ENCODE results near the gene EIF4E2.

Gene EIF4E2

DNA sequence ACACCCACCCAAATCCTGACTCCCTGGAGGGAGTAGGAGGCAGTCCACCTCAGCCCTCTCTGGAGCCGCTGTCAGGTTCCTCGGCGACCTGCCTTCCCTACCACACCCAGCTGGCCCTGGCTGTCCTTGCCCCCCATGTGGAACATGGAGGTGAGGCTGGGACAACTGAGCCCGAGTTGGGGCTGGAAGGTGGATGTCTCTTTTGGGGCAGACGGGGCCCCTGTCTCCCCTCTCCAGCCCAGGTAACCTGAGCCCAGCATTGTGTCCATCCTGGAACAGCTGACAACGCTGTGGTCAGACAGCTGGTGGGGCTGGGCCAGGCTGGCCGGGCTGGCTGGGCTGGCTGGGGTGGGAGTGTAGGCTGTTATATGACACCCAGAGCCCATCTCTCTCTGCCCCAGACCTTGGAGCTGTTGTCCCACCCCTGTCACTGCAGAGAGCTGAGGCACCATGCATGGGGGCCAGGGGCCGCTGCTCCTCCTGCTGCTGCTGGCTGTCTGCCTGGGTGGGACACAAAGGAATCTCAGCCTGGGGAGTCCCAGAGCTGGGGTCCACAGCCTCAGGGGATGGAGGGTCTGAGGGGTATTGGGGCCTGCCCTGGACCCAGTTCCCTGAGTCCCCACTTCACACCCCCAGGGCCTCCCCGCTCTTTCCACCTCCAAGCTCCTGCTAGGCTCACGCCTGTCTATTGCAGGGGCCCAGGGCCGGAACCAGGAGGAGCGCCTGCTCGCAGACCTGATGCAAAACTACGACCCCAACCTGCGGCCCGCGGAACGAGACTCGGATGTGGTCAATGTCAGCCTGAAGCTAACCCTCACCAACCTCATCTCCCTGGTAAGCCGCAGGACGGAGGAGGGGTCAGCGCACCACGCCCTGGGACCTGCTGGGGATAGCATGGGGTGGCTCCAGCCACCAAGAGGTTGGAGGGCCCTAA, 10.9 kb upstream of the EIF4E2 start, which contains the start of gene CHRNG:
CHRNG (plus strand) TSS at position 395 of the 934 bp plus-strand sequence; CDS start at position 451, 56 bp downstream.
- DNase-seq, result no peak

DNA sequence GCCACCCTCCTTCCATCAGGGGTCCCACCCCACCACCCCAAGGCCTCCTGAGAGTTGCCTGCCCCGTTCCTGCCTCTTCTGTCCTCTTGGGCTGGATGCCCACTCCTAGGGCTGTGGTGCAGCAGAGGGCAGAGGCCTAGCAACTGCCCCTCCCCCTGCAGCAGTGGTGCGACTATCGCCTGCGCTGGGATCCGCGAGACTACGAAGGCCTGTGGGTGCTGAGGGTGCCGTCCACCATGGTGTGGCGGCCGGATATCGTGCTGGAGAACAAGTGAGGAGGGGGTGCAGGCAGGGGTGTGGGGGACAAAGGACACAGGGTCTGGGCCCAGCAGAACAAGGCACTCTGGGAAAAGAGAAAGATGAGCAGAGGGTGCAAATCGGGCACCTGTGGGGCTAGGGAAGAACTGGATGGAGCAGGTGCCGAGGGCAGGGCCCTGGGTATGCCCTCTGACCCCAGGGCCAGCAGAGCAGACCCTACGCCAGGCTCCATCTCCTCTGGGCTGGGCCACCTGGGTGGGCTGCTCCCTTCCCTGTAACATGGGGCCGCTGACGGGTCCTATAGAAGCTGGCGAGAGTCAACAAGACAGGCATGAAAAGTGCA, 9.9 kb upstream of the EIF4E2 start:
- DNase-seq, result no peak

DNA sequence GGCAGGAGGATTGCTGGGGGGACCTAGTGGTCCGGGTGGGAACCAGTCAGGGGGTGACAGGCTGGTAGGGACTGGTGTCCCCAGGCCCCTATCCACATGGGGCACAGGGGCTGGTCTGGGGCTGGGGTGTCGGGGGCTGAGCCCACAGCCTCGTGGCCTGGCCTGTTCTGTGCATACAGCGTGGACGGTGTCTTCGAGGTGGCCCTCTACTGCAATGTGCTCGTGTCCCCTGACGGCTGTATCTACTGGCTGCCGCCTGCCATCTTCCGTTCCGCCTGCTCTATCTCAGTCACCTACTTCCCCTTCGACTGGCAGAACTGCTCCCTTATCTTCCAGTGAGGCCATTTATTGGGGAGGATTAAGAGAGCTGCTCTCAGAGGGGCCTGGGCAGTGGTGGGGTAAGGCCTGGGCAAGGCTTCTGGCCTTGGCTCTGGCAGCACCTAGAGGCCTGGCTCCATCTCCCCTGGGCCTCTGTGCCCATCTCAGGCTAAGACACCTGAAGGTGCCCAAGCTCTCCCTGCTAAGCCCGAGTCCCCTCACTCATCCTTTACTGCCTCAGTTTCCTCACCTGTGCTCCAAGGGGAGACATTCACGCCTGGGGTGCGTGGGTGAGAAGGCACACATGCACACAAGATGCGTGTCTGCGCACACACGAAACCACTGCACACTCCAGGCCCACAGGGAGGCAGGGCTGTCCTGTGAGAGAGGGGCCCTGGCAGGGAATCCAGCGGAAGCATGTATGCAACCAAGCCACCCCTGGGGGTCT, 9.1 kb upstream of the EIF4E2 start:
- no peak for DNase-seq

DNA sequence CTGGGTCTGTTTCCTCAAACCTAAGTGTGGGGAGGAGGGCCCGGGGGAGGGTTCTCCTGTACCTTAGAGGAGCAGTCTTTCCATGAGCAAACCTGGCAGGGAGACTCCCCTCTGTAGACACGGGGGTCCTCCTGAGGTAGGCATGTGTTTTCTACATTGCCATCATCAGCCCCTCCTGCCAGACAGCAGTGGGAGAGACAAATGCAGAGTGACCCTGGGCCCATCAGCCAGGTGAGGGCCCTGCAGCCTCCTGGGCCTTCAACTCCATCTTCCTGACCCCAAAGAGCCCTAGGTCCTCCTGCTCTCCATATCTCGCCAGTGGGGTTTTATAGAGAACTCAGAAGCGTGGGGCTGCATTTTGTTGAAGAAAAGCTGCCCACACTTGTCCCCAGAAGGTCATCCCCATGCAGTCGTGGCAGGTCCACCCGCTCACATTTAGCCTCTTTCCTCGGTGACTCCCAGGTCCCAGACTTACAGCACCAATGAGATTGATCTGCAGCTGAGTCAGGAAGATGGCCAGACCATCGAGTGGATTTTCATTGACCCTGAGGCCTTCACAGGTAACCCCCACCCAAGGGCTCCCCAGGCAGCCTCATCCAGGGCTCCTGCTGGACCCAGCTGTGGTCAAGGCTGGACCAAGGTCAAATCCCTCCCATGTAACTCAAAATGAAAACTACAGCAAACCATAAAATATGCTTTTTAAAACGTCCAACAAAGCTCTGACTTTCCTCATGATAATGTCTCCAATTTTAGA, 8.4 kb upstream of the EIF4E2 start:
- DNase-seq, result no peak

DNA sequence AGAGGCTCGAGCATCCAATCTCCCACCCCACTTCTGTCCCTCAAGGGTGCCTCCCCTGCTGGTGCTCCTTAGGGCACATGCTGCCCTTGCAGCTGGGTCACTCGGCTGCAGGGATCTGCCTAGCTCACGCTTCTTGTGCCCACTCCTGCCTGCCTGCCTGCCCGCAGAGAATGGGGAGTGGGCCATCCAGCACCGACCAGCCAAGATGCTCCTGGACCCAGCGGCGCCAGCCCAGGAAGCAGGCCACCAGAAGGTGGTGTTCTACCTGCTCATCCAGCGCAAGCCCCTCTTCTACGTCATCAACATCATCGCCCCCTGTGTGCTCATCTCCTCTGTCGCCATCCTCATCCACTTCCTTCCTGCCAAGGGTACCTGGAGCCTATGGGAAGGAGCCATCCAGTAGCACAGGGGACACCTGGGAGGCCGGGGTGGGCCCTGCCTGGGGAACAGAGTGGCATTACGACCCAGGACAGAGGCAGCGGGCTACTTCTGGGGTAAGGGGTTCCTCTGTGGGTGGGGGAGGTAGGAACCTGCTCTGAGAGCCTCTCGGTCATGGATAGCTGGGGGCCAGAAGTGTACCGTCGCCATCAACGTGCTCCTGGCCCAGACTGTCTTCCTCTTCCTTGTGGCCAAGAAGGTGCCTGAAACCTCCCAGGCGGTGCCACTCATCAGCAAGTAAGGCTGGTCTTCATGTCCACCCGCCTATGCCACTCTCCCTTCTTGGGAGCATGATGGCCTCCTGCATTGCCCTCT, 7.6 kb upstream of the EIF4E2 start:
- no peak for DNase-seq

DNA sequence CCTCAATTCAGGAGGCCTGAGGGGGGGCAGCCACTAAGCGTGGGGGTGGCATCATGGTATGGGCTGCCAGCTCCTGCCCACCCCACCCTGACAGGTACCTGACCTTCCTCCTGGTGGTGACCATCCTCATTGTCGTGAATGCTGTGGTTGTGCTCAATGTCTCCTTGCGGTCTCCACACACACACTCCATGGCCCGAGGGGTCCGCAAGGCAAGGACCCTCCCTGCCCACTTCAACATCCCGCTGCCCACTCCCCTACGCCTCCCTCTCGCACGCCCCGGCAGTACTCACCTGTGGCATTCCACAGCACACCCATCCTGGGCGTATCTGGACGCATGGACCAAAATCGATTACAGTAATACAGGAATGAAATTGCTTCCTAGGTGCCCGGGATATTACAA, 7.0 kb upstream of the EIF4E2 start:
- no peak for DNase-seq

DNA sequence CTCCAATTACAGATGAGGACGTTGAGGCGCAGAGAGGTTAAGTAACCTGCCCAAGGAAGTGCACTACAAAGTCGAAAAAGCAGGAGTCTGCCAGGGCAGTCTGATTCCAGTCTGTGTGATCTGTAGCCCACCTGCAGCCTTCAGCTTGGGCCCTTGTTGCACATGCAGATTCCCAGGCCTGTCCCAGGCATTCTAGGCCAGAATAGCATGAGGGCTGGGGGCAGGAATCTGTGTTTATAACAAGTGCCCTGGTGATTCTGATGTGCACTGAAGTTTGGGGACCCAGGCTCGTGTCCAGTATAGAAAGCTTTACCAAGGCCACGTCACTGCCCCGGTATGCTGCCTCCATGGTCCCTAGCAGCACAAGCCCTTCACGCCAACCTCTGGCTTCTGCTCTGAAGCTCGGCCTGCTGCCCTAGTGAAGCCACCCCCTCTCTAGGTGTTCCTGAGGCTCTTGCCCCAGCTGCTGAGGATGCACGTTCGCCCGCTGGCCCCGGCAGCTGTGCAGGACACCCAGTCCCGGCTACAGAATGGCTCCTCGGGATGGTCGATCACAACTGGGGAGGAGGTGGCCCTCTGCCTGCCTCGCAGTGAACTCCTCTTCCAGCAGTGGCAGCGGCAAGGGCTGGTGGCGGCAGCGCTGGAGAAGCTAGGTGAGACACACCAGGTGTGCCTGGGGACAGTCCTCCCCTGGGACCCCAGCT, 6.4 kb upstream of the EIF4E2 start:
- DNase-seq, result no peak

DNA sequence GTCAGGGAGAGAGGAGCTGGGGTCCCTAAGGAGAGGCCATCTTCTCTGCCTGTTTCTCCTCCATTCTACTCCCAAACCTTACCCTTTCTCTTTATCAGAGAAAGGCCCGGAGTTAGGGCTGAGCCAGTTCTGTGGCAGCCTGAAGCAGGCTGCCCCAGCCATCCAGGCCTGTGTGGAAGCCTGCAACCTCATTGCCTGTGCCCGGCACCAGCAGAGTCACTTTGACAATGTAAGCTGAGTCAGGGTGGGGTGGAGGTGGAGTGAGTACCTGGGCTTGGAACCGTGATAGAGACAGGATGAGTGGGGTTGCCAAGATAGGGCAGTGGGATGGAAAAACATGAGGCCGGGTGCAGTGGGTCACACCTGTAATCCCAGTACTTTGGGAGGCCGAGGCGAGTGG, 5.8 kb upstream of the EIF4E2 start:
- DNase-seq, result no peak

DNA sequence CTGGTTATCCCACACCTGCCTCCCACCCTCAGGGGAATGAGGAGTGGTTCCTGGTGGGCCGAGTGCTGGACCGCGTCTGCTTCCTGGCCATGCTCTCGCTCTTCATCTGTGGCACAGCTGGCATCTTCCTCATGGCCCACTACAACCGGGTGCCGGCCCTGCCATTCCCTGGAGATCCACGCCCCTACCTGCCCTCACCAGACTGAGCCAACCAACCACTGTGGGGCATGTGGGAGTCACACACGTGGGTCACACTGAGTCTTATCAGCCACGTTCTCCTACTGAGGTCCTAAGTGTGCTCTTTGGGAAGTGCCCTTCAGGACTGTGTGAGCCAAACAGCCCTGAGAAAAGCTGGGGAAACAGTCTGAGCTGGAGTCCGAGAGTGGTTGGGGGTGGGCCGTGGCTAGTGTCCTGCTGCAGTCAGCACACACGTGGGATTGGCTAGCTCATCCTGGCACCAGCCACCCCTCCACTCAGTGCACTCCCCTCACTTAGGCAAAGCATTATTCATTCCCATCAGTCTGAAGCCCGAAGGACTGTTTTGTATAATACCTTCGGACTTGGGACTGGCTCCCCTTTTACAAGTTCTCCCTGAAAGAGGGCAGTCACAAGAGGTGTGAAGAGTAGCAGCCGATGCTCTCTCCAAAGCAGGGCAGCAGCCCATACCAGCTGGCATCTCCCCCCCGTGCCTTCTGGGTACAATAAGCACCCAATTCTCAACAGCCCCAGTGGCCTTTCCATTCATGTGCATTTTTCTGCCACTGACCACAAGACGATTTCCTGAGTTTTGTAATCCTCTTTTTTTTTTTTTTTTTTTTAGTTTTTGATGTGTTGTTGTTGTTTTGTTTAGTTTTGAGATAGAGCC, 4.7 kb upstream of the EIF4E2 start:
- DNase-seq, result no peak

DNA sequence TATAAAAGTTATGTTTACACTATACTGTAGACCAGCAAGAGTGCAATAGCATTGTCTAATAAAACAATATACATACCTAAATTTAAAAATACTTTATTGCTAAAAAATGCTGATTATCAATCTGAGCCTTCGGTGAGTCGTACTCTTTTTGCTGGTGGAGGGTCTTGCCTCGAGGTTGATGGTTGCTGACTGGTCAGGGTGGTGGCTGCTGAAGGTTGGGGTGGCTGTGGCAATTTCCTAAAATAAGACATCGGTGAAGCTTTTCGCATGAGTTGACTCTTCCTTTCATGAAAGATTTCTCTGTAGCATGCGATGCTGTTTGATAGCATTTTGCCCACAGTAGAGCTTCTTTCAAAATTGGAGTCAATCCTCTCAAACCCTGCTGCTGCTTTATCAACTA, 2.5 kb upstream of the EIF4E2 start:
- DNase-seq, result no peak

DNA sequence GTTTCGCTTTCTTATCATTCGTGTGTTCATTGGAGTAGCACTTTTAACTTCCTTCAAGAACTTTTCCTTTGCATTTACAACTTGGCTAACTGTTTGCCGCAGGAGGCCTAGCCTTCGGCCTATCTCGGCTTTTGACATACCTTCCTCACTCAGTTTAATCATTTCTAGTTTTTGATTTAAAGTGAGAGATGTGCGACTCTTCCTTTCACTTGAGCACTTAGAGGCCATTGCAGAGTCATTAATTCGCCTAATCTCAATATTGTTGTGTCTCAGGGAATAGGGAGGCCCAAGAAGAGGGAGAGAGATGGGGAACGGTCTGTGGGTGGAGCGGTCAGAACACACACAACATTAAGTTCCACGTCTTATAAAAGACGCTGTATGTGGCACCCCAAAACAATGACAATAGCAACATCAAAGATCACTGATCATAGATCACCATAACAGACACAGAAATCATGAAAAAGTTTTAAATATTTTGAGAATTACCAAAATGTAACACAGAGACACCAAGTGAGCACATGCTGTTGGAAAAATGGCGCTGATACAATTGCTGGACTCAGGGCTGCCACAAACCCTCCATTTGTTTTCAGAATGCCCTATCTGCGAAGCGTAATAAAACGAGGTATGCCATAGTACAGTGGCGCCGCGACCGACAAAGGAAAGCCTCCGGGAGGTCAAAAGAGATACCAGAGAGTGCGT, 685 bp upstream of the EIF4E2 start:
- DNase-seq, result no peak

DNA sequence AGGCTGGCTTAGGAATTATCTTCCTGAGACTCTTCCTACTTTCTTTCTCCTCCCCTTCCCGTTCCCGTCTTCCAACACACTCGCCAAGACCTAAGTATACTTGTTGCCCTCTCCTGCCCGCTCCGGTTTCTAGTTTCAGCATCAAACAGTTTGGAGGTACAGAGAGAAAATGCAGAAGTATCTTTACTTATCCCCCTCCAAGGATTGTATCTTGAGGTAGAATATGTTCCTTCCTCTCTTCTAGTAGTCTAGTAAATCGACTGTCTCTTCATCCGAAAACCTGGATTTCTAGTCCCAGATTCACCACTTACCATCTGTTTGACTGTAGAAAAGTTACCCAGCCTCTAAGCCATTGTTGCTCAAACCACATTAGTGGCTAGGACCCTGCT, 755 bp downstream of the EIF4E2 start:
- no peak for DNase-seq

DNA sequence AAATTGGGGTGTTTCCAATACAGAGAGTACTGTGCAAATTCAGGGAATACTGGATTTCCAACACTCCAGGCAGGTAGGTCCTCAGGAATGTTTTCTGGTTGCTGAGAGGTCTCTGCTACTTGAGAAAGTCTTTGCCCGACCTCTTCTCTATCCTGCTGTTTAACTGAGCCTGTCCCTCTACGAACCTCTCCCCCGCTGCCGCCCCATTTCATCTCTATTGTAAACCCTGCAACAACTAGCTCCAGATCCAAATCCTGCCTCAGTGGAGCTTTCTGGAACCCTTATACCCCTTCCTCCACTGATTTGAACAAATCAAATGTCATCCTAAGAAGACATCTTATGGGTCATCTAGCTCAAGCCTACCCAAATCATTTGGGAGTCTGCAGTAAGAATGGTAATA, 1.3 kb downstream of the EIF4E2 start:
- DNase-seq, result no peak

DNA sequence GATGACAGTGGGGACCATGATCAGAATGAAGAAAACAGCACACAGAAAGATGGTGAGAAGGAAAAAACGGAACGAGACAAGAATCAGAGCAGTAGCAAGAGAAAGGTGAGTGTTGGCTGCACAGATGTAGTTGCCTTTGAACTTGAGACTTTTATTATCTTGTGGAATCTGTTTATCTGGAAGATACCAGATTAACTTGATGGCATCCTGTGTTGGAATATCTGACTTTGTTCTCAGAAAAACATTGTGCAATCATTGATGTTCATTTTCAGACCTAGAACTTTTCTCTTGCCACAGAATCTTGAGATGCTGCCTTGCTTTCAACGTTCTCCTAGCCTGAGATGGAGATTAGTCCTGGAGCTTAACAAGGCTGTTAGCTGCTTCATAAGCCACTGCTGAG, 5.9 kb downstream of the EIF4E2 start:
- no peak for DNase-seq

DNA sequence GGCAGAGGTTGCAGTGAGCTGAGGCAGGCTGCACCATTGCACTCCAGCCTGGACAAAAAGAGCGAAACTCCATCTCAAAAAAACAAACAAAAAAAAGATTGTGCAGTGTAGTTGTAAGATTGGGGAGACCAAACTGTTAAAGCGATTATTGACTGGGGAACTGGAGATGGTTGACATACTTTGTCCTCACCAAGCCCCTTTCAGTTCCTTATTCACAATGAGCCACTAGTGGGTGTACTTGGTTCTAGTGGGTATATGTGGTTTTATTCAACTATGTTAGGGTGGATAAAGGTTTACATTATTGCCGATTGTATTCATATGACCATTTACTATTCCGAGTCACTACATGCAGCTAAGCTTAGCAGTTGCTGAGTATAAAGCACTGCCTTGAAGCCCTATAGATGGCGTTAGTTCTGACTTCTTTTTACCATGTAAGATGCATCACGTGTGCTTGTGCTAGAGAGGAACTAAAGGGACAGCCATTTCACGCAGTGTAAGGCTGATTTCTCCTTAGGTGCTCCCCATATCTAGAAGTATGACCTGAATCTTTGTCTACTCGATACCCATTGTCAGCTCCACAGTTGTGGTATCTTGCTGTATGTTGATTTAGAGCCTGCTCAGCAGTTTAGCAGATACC, 12.1 kb downstream of the EIF4E2 start:
- no peak for DNase-seq

DNA sequence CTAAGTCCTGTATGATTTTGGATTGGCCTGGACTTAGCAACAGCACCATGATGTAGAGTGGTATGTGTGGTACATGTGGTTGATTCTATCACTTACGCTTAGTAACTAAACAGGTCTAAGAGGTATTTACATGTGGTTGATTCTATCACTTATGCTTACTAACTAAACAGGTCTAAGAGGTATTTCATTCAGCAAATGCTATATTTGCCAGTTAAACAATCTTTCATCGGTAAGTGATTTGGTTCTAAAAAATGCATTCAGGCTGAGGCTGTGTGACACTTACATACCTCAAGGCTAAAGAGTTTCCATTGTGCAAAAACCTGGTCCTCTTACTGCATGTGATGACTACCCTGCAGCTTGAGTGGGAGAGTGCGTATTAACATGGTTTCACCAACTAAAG, 13.1 kb downstream of the EIF4E2 start:
- DNase-seq, result no peak

DNA sequence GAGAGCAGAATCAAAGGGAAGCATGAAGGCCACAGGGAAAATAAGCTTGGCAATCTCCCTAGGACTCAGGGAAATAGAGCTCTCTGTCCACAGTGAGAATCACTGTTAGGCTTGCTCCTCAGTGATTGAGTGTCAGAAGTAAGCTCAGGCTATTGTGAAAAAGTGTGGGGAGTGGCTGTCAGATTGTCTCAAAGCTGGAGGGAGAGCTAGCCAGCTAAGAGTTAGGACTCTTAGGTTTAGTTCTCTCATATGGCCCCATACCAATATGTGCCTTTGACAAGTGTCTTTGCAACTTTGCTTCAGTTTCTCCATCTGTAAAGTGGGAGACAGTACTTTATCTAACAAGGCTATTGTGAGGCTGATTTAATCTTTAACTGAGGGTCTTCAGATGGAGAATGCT, 17.2 kb downstream of the EIF4E2 start:
- DNase-seq, result no peak

DNA sequence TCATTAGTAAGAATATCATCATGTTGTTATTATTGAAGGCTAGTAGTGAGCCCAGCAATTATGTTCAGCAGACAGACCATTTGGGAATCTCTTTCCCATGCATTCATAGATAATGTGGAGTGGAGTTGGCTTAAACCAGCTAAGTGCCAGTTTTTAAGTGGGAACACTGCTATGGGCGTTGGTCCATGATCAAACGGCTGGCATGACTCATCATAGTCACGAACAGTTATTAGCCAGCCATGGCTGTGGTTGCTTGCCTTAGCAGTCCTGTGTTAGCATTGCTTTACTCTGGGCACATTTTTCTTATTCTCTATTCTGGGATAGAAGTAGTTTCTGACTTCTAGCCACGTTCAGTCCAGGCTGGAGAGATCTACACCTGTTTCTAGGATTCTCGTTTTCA, 17.7 kb downstream of the EIF4E2 start:
- no peak for DNase-seq

DNA sequence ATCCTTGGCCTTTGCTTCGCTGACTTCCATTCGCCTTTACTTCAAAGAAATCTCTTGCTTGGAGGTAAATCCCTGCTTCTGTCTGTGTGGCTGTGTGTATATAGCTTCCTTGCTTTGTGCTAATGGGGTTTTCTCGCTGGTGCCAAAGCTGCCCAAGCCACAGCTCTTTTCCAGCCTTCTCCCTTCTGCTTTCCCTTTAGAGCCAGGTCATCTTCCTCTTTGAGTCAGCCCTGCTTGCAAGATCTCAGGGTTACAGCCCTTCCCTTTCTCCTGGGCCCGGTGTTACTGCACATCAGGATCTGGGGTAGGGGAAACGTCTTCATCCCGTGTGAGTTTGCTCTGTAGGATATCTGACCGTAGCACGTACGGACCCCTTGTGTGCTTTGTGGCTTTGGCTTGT, 19.1 kb downstream of the EIF4E2 start:
- DNase-seq, result no peak
